Astrocyte of the cerebellum (primary cell): ENCODE data around the gene CDYL2.

Experiments
- DNase-seq: peaks from one replicate; pipeline ENCODE4 v3.0.0-alpha.2; 2011; ENCODE audit warnings: low read depth
- H3K4me3 ChIP-seq: 2 replicates; pipeline ENCODE4 v1.5.1; 2011; ENCODE audit warnings: mild to moderate bottlenecking, low read depth, low read length, moderate library complexity
- in situ Hi-C: cut with HindIII; loops from 2 replicates; pipeline ENCODE4 v1.10.0; 2017; ENCODE audit warnings: low sequenced_read_pairs
- TF ChIP-seq, protein P1 (sequence below): IDR thresholded peaks from 2 replicates; pipeline ENCODE4 v1.5.1; 2012; ENCODE audit warnings: low read length, low read depth, moderate library complexity, mild to moderate bottlenecking; ENCODE audit errors: missing control alignments

Gene CDYL2

GRCh38 chr16:80614908-80615671 lies 189.3 kb downstream of the CDYL2 start:
- DNase-seq: peak; percentile 49
- H3K4me3 ChIP-seq: no peak overlapping the region
- in situ Hi-C loops: no loop called here
- TF ChIP-seq, protein P1, sequence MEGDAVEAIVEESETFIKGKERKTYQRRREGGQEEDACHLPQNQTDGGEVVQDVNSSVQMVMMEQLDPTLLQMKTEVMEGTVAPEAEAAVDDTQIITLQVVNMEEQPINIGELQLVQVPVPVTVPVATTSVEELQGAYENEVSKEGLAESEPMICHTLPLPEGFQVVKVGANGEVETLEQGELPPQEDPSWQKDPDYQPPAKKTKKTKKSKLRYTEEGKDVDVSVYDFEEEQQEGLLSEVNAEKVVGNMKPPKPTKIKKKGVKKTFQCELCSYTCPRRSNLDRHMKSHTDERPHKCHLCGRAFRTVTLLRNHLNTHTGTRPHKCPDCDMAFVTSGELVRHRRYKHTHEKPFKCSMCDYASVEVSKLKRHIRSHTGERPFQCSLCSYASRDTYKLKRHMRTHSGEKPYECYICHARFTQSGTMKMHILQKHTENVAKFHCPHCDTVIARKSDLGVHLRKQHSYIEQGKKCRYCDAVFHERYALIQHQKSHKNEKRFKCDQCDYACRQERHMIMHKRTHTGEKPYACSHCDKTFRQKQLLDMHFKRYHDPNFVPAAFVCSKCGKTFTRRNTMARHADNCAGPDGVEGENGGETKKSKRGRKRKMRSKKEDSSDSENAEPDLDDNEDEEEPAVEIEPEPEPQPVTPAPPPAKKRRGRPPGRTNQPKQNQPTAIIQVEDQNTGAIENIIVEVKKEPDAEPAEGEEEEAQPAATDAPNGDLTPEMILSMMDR: peak; percentile 9

- no peak overlapping the region for H3K4me3 ChIP-seq
- TF ChIP-seq, protein P1: no peak
- no peak for DNase-seq
- in situ Hi-C loops: no loop called here
Observed at GRCh38 chr16:80612461-80613017, 191.9 kb downstream of the CDYL2 start.

DNA sequence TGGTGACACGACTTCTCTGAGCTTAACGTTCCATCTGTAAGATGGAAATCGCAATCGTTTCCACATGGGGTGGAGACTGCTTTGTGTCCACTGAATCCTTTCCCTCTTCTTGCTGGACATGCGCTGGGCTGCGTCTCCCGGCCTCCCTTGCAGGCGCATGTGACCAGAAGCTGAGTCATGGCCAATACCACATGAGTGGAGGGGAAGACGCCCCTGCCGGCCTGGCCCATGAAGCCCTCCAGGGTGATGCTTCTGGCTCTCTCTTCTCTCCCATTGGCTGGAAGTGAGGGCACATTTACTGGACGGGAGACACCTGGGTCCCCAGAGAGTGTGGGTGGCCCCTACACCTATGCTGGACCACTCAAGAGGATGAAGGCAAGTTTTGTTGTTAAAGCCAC lies 192.5 kb downstream of the CDYL2 start:
- TF ChIP-seq, protein P1: no peak
- DNase-seq: no peak
- no peak overlapping the region for H3K4me3 ChIP-seq
- in situ Hi-C loops: no loop called here

DNA sequence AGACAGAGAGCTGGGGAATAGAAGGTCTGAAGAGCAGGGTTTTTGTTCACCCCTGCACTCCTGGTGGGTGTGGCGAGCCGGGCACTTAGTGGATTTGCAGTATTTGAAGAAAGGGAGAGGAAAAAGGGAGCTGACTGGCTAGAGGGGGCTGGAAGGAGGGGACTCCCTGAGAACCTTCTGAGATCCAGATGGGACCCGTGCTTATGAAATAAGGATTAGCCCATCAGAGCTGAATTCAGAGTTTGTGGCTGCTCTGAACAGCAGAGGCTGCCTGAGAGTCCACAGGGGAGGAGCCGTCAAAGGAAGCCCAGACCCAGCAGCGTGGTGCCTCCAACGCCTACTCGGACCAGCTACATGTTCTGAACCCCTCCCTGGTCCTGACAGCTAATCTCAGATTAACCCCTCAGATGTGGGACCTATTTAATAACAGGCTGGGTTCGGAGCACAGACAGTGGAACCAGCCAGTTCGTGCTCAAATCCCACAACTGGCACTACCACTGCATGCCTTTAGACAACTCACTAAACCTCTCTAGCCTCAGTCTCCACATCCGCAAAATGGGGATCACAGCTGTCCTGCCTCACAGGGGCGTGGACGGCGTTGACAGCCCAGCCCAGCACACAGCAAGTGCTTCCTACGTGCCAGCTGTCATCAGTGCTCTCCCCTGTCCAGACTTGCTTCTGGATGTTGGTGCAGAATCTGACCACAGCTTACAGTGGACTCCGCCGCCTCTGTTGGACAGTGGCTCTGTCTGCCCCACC lies 193.0 kb downstream of the CDYL2 start:
- DNase-seq: no peak
- no peak overlapping the region for H3K4me3 ChIP-seq
- TF ChIP-seq, protein P1: no peak
- in situ Hi-C loops: no loop called here

DNA sequence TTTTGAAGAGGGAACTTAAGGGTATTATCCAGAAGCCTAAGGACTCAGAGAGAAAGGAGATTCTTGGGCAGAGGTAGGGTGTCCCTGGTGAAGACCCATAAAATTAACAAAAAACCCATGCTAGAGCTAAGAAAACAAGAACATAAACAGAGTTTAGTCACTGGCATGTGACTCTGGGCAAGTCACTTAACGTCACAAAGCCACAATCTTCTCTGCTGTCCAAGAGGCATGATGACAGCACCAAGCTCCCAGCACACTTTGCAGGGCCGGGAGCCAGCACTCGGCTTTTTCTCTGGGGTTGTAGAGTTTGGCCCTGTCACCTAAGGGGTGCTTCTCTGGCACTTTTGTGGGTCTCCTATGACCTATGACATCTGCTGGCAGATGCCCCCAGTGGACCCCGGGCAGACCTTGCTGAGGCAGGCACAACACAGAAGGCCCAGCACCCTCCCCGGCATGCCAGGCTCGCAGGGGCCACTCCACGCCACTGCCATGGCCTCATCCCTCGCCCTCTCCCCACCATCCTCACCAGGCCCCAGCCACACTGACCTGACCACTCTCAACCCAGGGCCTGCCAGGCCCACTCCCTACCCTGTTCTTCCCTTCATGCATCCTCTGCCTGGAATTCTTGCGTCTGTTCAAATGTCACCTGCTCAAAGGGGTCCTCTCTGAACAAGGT lies 193.8 kb downstream of the CDYL2 start:
- no peak for DNase-seq
- in situ Hi-C loops: no loop called here
- TF ChIP-seq, protein P1: no peak
- H3K4me3 ChIP-seq: no peak overlapping the region

DNA sequence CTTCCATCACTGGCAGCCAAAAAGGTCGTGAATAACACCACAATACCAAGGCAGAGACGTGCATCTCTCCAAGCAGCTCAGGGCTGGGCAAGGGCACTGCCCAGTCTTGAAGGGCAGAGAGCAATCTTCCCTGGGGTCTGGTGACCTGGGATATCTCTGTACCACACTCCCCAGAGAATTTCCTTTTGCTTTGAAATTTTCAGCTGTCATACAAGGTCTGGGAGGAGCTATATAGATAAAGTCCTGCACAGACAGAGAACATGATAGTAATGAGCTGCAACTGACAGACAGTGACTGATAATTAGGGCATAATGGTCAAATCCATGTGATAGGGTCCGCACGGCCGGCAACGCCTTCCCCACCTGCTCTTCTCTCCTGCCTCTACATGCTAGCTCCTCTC lies 195.5 kb downstream of the CDYL2 start:
- TF ChIP-seq, protein P1: no peak
- in situ Hi-C loops: no loop called here

More for the DNA sequence above, 195.5 kb downstream of the CDYL2 start:
- no peak overlapping the region for H3K4me3 ChIP-seq
- DNase-seq: no peak
